Naive thymus-derived CD8-positive, alpha-beta T cell (primary cell): ENCODE data around the gene SYT11. TPM values are rescaled to one million over a fixed set of nuclear protein-coding genes. Genes with fewer than 3 reads are reported as not detected.
"Not testable (repeated sequence)": the region's sequence is repeated elsewhere in the genome, so short reads cannot be mapped to it uniquely, and the experiment has no call there.

Experiments
- ATAC-seq, 2 donors: fragments of 150-1000 bp; cut with Tn5 transposase in 1 of 2; sonication (Bioruptor Pico), chemical (Tn5 transposase) in 1 of 2; 1 replicate in 1 of 2; 2 replicates in 1 of 2; pipeline ENCODE4 v1.10.0; 2021; ENCODE audit warnings: mild to moderate bottlenecking in 2 of 2, moderate library complexity in 2 of 2
- POLR2A ChIA-PET: fragments of 350-600 bp; sonication (Branson Sonifier 250); formaldehyde crosslinking; loops from one replicate; lab custom pipeline; 2021; ENCODE audit warnings: antibody characterized with exemption; lab: Charles Lee
- DNase-seq, 10 donors: peaks; one replicate each; pipeline versions ENCODE4 v3.0.0 to v3.0.0-alpha.2; 2020 to 2022
- H3K27ac Mint-ChIP-seq, 10 donors: one replicate each; pipeline ENCODE4 v1.8.0; 2020 to 2022; ENCODE audit warnings: mild to moderate bottlenecking in 10 of 10, mixed read lengths in 10 of 10, moderate library complexity in 4 of 10, inconsistent platforms in 1 of 10
- H3K27me3 Mint-ChIP-seq, 5 donors: one replicate each; pipeline ENCODE4 v1.8.0; 2021 to 2022; ENCODE audit warnings: mixed read lengths in 5 of 5
- H3K36me3 Mint-ChIP-seq, 3 donors: one replicate each; pipeline ENCODE4 v1.8.0; 2020 to 2022; ENCODE audit warnings: mixed read lengths in 3 of 3, mild to moderate bottlenecking in 2 of 3, inconsistent platforms in 1 of 3
- H3K4me1 Mint-ChIP-seq, 4 donors: one replicate each; pipeline ENCODE4 v1.8.0; 2021 to 2022; ENCODE audit warnings: mixed read lengths in 4 of 4
- H3K4me3 Mint-ChIP-seq, 10 donors: one replicate each; pipeline ENCODE4 v1.8.0; 2020 to 2022; ENCODE audit warnings: mild to moderate bottlenecking in 10 of 10, mixed read lengths in 10 of 10, moderate library complexity in 6 of 10, inconsistent platforms in 1 of 10
- H3K9me3 Mint-ChIP-seq, 9 donors: one replicate each; pipeline ENCODE4 v1.8.0; 2020 to 2022; ENCODE audit warnings: mixed read lengths in 9 of 9, mild to moderate bottlenecking in 3 of 9, inconsistent platforms in 1 of 9, moderate library complexity in 1 of 9
- polyA plus RNA-seq, 3 donors: library from polyadenylated mRNA; unstranded; fragments of 300-500 nt; fragmentation: Illumina TruSeq; gene quantifications; one replicate each; pipeline ENCODE4 v1.2.3, GENCODE V29; 2021
- total RNA-seq, 8 experiments: library from RNA in 2 of 8; stranded (reverse) in 2 of 8; gene quantifications; one replicate each; pipeline ENCODE4 v1.2.3 and lab custom pipeline; 2021 to 2026

SYT11 gene
- total and polyA plus RNA-seq, 5 experiments from 2014 or later: 3.1 to 10.4 (median 4.1) TPM

- peak overlapping the region; percentile 73 to 99 (median 98) for H3K27ac Mint-ChIP-seq
- H3K4me1 Mint-ChIP-seq: peaks cover 13 to 33% (median 27%) of the 10 kb centered on the region in 4 donors
- H3K27me3 Mint-ChIP-seq: no peaks in the 10 kb centered on the region
- peaks cover 0 to 84% (median 7%) of the 10 kb centered on the region in 3 donors for H3K36me3 Mint-ChIP-seq
- H3K4me3 Mint-ChIP-seq: peak overlapping the region; percentile 95 to 100 (median 98)
- H3K9me3 Mint-ChIP-seq: no peaks in the 10 kb centered on the region
- peak in 3 of 10 donors; percentile 14 to 31 (median 18) for DNase-seq
- ATAC-seq: peak; percentile 50 to 62
- POLR2A ChIA-PET: interaction anchor here (0.6 to 0.8 kb wide), 2 partner anchors 35 to 338 kb away, joined by 3 read pairs; no protein-coding TSS in a partner anchor
These were observed 51.3 kb downstream of the SYT11 start for GRCh38 chr1:155910621-155911121.

- H3K4me3 Mint-ChIP-seq: peak within 1 kb of the TSS; percentile 95 to 100 (median 98)
- POLR2A ChIA-PET: interaction anchor here (0.8 kb wide), 1 partner anchor 79 kb away, joined by 3 read pairs; no protein-coding TSS in a partner anchor
- peaks cover 13 to 33% (median 26%) of the 10 kb centered on the region in 4 donors for H3K4me1 Mint-ChIP-seq
- H3K9me3 Mint-ChIP-seq: no peaks in the 10 kb centered on the region
- H3K27ac Mint-ChIP-seq: peak within 1 kb of the TSS; percentile 84 to 99 (median 98)
- DNase-seq: peak; percentile 66 to 91 (median 79)
- H3K27me3 Mint-ChIP-seq: no peaks in the 10 kb centered on the region
- peak; percentile 95 to 97 for ATAC-seq
- H3K36me3 Mint-ChIP-seq: peaks cover 0 to 85% (median 7%) of the 10 kb centered on the region in 3 donors
These were observed 52.0 kb downstream of the SYT11 start, which contains the start of gene RIT1 for GRCh38 chr1:155911156-155912055. TSS of gene RIT1 (minus strand) at chr1:155911349. CDS start at chr1:155910761, 588 bp downstream.

- Mint-ChIP-seq H3K4me1 (peaks cover 13 to 33% (median 26%) of the 10 kb centered on the region in 4 donors), H3K36me3 (peaks cover 0 to 86% (median 11%) of the 10 kb centered on the region in 3 donors)
- no peak for ATAC-seq
These were observed 52.7 kb downstream of the SYT11 start for GRCh38 chr1:155912056-155912536.

GRCh38 chr1:155913969-155914757 is 54.8 kb downstream of the SYT11 start:
- H3K27ac Mint-ChIP-seq: peak overlapping the region in 2 of 10 donors; percentile 25 to 62
- no peaks in the 10 kb centered on the region for H3K9me3 Mint-ChIP-seq
- POLR2A ChIA-PET: no interaction called here
- no peak overlapping the region for H3K4me3 Mint-ChIP-seq
- H3K4me1 Mint-ChIP-seq: peaks cover 13 to 25% (median 22%) of the 10 kb centered on the region in 4 donors
- no peak for DNase-seq
- no peaks in the 10 kb centered on the region for H3K27me3 Mint-ChIP-seq
- no peak for ATAC-seq
- H3K36me3 Mint-ChIP-seq: peaks cover 0 to 87% (median 11%) of the 10 kb centered on the region in 3 donors

More at GRCh38 chr1:155912056-155912536, 52.7 kb downstream of the SYT11 start:
- POLR2A ChIA-PET: interaction anchor here (0.8 to 1.1 kb wide), 2 partner anchors 45 to 78 kb away, joined by 3 to 6 read pairs; no protein-coding TSS in a partner anchor
- Mint-ChIP-seq H3K9me3 (no peaks in the 10 kb centered on the region), H3K4me3 (peak overlapping the region in 9 of 10 donors; percentile 95 to 100 (median 97)), H3K27me3 (no peaks in the 10 kb centered on the region), H3K27ac (peak overlapping the region; percentile 84 to 99 (median 98))
- no peak for DNase-seq

- Mint-ChIP-seq H3K27me3 (no peaks in the 10 kb centered on the region), H3K9me3 (no peaks in the 10 kb centered on the region), H3K4me3 (no peak overlapping the region), H3K27ac (no peak overlapping the region), H3K36me3 (peaks cover 6 to 95% (median 26%) of the 10 kb centered on the region in 3 donors), H3K4me1 (peaks cover 0 to 6% (median 2%) of the 10 kb centered on the region in 4 donors)
- POLR2A ChIA-PET: interaction anchor here (0.6 kb wide), 1 partner anchor 396 kb away, joined by 3 read pairs; no protein-coding TSS in a partner anchor
- ATAC-seq (no peak), DNase-seq (no peak)
These were observed 59.3 kb downstream of the SYT11 start for GRCh38 chr1:155918660-155919059.

- peaks cover 0 to 6% (median 2%) of the 10 kb centered on the region in 4 donors for H3K4me1 Mint-ChIP-seq
- ATAC-seq (no peak), DNase-seq (no peak)
- POLR2A ChIA-PET: no interaction called here
- no peaks in the 10 kb centered on the region for H3K9me3 Mint-ChIP-seq
- peaks cover 6 to 94% (median 24%) of the 10 kb centered on the region in 3 donors for H3K36me3 Mint-ChIP-seq
- H3K27me3 Mint-ChIP-seq: no peaks in the 10 kb centered on the region
- H3K27ac Mint-ChIP-seq: peak overlapping the region in 3 of 10 donors; percentile 9 to 54 (median 53)
- H3K4me3 Mint-ChIP-seq: no peak overlapping the region
These were observed 60.4 kb downstream of the SYT11 start for GRCh38 chr1:155919801-155920200.

- POLR2A ChIA-PET: no interaction called here
These were observed 61.4 kb downstream of the SYT11 start for GRCh38 chr1:155920717-155921116.

GRCh38 chr1:155925506-155925905 is 66.1 kb downstream of the SYT11 start:
- DNase-seq (no peak), ATAC-seq (no peak)
- H3K27ac Mint-ChIP-seq: peak overlapping the region in 5 of 10 donors; percentile 10 to 63 (median 35)
- no peaks in the 10 kb centered on the region for H3K9me3 Mint-ChIP-seq
- POLR2A ChIA-PET: no interaction called here
- H3K4me1 Mint-ChIP-seq: peaks cover 10 to 20% (median 15%) of the 10 kb centered on the region in 4 donors
- no peaks in the 10 kb centered on the region for H3K27me3 Mint-ChIP-seq
- H3K4me3 Mint-ChIP-seq: no peak overlapping the region
- peaks cover 6 to 98% (median 17%) of the 10 kb centered on the region in 3 donors for H3K36me3 Mint-ChIP-seq

More at GRCh38 chr1:155920717-155921116, 61.4 kb downstream of the SYT11 start:
- Mint-ChIP-seq H3K36me3 (peaks cover 6 to 96% (median 24%) of the 10 kb centered on the region in 3 donors), H3K4me3 (no peak overlapping the region), H3K4me1 (peaks cover 0 to 6% (median 2%) of the 10 kb centered on the region in 4 donors), H3K27ac (no peak overlapping the region), H3K27me3 (no peaks in the 10 kb centered on the region), H3K9me3 (no peaks in the 10 kb centered on the region)
- DNase-seq (no peak), ATAC-seq (no peak)

GRCh38 chr1:155929057-155929456 is 69.7 kb downstream of the SYT11 start:
- ATAC-seq (no peak), DNase-seq (no peak)
- Mint-ChIP-seq H3K9me3 (no peaks in the 10 kb centered on the region), H3K27me3 (no peaks in the 10 kb centered on the region), H3K27ac (peak overlapping the region in 4 of 10 donors; percentile 7 to 84 (median 52)), H3K4me1 (peaks cover 9 to 44% (median 35%) of the 10 kb centered on the region in 4 donors), H3K4me3 (peak overlapping the region in 1 of 10 donors; percentile 33), H3K36me3 (peaks cover 0 to 89% (median 4%) of the 10 kb centered on the region in 3 donors)
- POLR2A ChIA-PET: no interaction called here

- POLR2A ChIA-PET: interaction anchor here (0.7 kb wide), 2 partner anchors 50 to 352 kb away, joined by 7 to 8 read pairs; no protein-coding TSS in a partner anchor
- H3K9me3 Mint-ChIP-seq, DNase-seq, ATAC-seq, H3K27me3 Mint-ChIP-seq: not testable (repeated sequence)
- H3K4me3 Mint-ChIP-seq: peak overlapping the region; percentile 25 to 84 (median 60)
- peak overlapping the region; percentile 29 to 78 (median 58) for H3K27ac Mint-ChIP-seq
- H3K4me1 Mint-ChIP-seq: peaks cover 7 to 44% (median 35%) of the 10 kb centered on the region in 4 donors
- peaks cover 0 to 73% (median 4%) of the 10 kb centered on the region in 3 donors for H3K36me3 Mint-ChIP-seq
These were observed 71.4 kb downstream of the SYT11 start for GRCh38 chr1:155930725-155931124.

GRCh38 chr1:155931332-155932038 is 72.1 kb downstream of the SYT11 start:
- peak overlapping the region in 9 of 10 donors; percentile 31 to 79 (median 56) for H3K27ac Mint-ChIP-seq
- POLR2A ChIA-PET: interaction anchor here (0.7 to 4.2 kb wide), 5 partner anchors 46 to 352 kb away, joined by 3 to 74 read pairs (median 7); partner anchors contain the start of genes ARHGEF2 and SSR2
- H3K4me3 Mint-ChIP-seq: peak overlapping the region in 8 of 10 donors; percentile 53 to 84 (median 64)

More at GRCh38 chr1:155931332-155932038, 72.1 kb downstream of the SYT11 start:
- ATAC-seq: no peak
- DNase-seq: no peak
- Mint-ChIP-seq H3K36me3 (peaks cover 0 to 66% (median 4%) of the 10 kb centered on the region in 3 donors), H3K9me3 (no peaks in the 10 kb centered on the region), H3K4me1 (peaks cover 7 to 42% (median 35%) of the 10 kb centered on the region in 4 donors), H3K27me3 (no peaks in the 10 kb centered on the region)
